D341Med (cell line): ENCODE measurements around the gene ZNF410.

Experiments
- DNase-seq: peaks from one replicate; pipeline ENCODE4 v3.0.0; 2012; ENCODE audit warnings: low spot score

The ZNF410 gene

DNA sequence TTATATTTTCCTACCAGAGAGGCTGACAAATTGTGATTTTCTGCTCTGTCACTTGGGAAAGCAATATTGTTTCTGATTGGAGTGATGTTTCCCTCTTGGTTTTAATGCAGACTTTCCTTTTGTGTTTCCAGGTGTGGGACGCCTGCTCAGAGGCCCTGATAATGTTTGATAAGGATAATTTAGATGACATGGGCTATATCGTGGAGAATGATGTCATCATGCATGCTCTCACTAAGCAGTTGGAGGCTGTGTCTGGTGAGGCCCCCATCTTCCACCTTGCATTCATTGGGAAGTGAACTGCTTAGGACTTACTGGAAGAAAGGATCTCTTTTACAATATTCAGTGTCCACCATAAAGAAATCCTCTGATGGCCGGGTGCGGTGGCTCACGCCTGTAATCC lies 69.0 kb downstream of the ZNF410 start:
- DNase-seq, result no peak

DNA sequence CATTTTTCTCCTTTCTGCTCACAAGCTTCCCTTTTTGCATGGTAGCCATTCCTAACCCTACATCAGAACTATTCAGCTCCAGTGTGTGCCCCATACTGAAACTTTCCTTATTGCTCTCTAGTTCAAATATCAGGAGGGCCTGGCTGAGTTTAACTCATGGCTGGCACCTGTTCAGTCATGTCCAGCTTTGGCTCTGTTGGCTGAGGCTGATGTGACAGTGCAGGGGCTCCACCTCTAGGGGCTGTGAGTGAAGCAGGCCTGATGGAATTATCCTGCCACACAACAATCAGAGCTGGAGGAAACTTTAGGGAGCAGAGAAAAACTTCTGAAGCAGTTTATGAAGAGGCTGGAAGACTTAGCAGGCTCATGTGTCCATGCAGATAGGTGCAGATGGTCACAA lies 71.9 kb downstream of the ZNF410 start:
- no peak for DNase-seq

DNA sequence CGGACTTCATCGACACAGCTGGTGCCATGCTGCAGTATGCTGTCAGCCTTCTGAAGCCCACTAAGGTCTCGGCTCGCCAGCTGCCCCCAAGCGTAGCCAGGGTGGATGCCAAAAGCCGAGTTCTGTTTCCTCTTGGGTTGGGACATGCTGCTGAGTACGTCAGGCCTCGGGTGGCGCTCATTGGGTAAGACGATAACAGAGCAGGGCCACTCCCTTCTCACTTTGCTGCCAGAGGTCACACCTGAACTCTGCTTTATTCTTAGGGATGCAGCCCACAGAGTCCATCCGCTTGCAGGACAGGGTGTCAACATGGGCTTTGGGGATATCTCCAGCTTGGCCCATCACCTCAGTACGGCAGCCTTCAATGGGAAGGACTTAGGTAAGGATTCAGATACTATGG lies 74.5 kb downstream of the ZNF410 start:
- DNase-seq, result no peak

DNA sequence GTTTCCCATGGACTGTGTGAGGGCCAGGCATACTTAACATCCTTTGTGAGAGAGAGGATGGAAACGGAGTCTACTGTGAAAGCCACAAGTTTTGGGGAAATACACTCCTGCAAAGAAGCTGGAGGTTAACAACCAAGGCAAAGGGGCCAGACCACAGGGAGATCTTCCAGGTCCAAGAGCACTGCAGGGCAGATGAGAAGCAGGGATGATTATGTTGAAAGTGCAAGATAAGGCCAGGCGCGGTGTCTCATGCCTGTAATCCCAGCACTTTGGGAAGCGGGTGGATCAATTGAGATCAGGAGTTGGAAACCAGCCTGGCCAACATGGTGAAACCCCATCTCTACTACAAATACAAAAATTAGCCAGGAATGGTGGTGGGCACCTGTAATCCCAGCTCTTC lies 78.6 kb downstream of the ZNF410 start:
- DNase-seq, result no peak

DNA sequence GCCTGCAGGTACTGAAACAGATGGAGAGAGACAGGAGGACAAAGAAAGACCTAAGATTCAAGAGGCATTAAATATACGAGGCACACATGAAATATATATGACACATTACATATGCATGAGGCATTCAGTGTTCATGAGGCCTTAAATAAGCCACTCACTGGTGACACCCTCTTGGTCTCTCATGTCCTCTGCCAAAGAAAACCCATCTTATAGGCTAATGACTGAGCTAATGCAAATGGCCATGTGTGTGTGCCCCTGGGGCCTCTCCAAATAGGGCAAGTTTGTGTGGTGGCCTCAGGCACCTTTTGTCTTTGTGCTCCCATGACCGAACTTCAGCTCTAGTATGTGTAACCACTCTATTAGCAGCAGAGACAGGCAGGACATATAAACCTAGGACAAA lies 82.2 kb downstream of the ZNF410 start:
- no peak for DNase-seq

GRCh38 chr14:73973497-73973896 lies 86.8 kb downstream of the ZNF410 start:
- DNase-seq, result no peak

DNA sequence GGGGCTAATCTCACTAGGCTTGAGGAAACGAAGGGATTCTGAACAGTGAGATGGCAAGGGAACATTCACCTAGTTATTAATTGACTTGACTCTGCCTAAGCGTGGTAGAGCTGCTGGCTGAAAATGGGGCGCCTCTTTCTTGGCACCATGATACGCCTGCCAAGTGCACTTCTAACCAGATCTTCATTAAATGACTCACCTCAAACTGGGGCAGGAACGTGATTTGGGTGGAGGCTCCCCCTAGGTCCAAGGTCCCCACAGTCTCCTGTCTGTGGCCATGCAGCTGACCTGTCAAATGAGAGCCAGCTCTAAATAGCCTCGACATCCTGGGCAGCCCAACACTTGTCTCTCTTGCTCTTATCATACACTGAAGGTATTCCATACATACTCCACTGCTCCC lies 89.5 kb downstream of the ZNF410 start:
- no peak for DNase-seq

GRCh38 chr14:73977896-73978295 lies 91.2 kb downstream of the ZNF410 start:
- no peak for DNase-seq
